CD8-positive, alpha-beta memory T cell (primary cell): ENCODE data around the gene SYVN1. TPM values are rescaled to one million over a fixed set of nuclear protein-coding genes. Genes with fewer than 3 reads are reported as not detected.
"Not testable (repeated sequence)": the region's sequence is repeated elsewhere in the genome, so short reads cannot be mapped to it uniquely, and the experiment has no call there.

Source experiments
- CTCF ChIA-PET: fragments of 350-600 bp; sonication (Branson Sonifier 250); formaldehyde crosslinking; loops from one replicate; lab custom pipeline; 2021; ENCODE audit warnings: antibody characterized with exemption; lab: Charles Lee
- POLR2A ChIA-PET: fragments of 350-600 bp; sonication (Branson Sonifier 250); formaldehyde crosslinking; loops from one replicate; lab custom pipeline; 2021; ENCODE audit warnings: antibody characterized with exemption; lab: Charles Lee
- DNase-seq, 5 donors: peaks; one replicate each; pipeline versions ENCODE4 v3.0.0 to v3.0.0-alpha.2; 2020 to 2022; ENCODE audit warnings: mixed read lengths in 1 of 5
- H3K27ac ChIP-seq: one replicate; pipeline ENCODE4 v1.7.0; 2013; ENCODE audit warnings: low read depth, mild to moderate bottlenecking, low read length, moderate library complexity
- H3K27me3 ChIP-seq: 2 replicates; pipeline ENCODE4 v1.7.0; 2013; ENCODE audit warnings: low read length, mild to moderate bottlenecking; ENCODE audit not compliant: insufficient read depth, poor library complexity, severe bottlenecking
- H3K36me3 ChIP-seq: 2 replicates; pipeline ENCODE4 v1.7.0; 2013; ENCODE audit warnings: mild to moderate bottlenecking, low read length, moderate library complexity; ENCODE audit not compliant: insufficient read depth
- H3K4me1 ChIP-seq: 2 replicates; pipeline ENCODE4 v1.7.0; 2013; ENCODE audit warnings: mild to moderate bottlenecking, low read length, moderate library complexity; ENCODE audit not compliant: insufficient read depth
- H3K4me3 ChIP-seq: 2 replicates; pipeline ENCODE4 v1.7.0; 2013; ENCODE audit warnings: mild to moderate bottlenecking, low read length
- H3K9me3 ChIP-seq: 2 replicates; pipeline ENCODE4 v1.7.0; 2013; ENCODE audit warnings: mild to moderate bottlenecking, low read length
- H3K27ac Mint-ChIP-seq, 8 donors: one replicate each; pipeline ENCODE4 v1.8.0; 2020 to 2021; ENCODE audit warnings: mixed read lengths in 8 of 8, mild to moderate bottlenecking in 6 of 8, inconsistent platforms in 3 of 8, moderate library complexity in 3 of 8
- H3K27me3 Mint-ChIP-seq, 2 donors: one replicate each; pipeline ENCODE4 v1.8.0; 2020 to 2021; ENCODE audit warnings: mixed read lengths in 2 of 2, mild to moderate bottlenecking in 1 of 2, moderate library complexity in 1 of 2
- H3K36me3 Mint-ChIP-seq, 3 donors: one replicate each; pipeline ENCODE4 v1.8.0; 2020 to 2021; ENCODE audit warnings: mixed read lengths in 3 of 3, inconsistent platforms in 1 of 3, mild to moderate bottlenecking in 1 of 3
- H3K4me1 Mint-ChIP-seq, 3 donors: one replicate each; pipeline ENCODE4 v1.8.0; 2020 to 2021; ENCODE audit warnings: mixed read lengths in 3 of 3, inconsistent platforms in 1 of 3, mild to moderate bottlenecking in 1 of 3
- H3K4me3 Mint-ChIP-seq, 7 donors: one replicate each; pipeline ENCODE4 v1.8.0; 2020 to 2021; ENCODE audit warnings: mixed read lengths in 7 of 7, mild to moderate bottlenecking in 6 of 7, moderate library complexity in 4 of 7, inconsistent platforms in 2 of 7
- H3K9me3 Mint-ChIP-seq, 5 donors: one replicate each; pipeline ENCODE4 v1.8.0; 2020 to 2022; ENCODE audit warnings: mixed read lengths in 5 of 5, mild to moderate bottlenecking in 3 of 5, moderate library complexity in 2 of 5, inconsistent platforms in 1 of 5
- polyA plus RNA-seq: library from polyadenylated mRNA; unstranded; fragments of 300-500 nt; fragmentation: Illumina TruSeq; gene quantifications from one replicate; pipeline ENCODE4 v1.2.3, GENCODE V29; 2021
- total RNA-seq, 2 experiments: library from RNA; stranded (reverse); gene quantifications; one replicate each; pipeline ENCODE4 v1.2.3, GENCODE V29; 2021

SYVN1 gene
- total and polyA plus RNA-seq, 3 experiments from 2014 or later = 19.6 to 39.7 (median 35.1) TPM

DNA sequence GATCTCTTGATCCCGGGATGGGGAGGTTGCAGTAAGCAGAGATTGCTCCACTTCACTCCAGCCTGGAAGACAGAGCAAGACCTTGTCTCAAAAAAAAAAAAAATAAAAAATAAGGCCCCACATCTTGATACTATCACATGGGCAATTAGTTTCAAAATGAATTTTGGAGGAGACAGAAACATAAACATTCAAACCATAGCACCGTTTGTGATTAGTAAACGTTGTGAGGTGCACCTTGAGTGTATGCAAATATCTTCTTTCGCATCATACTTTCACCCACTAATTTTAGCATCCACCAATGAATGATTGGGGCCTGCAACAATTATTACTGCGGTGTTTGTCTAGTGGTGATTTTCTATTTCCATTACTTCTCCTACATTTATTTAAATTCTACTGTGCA is 24.7 kb upstream of the SYVN1 start:
- Histone ChIP-seq H3K4me1 (no peaks in the 10 kb centered on the region), H3K4me3 (no peak overlapping the region), H3K27ac (no peak overlapping the region), H3K27me3 (no peaks in the 10 kb centered on the region), H3K9me3 (no peaks in the 10 kb centered on the region), H3K36me3 (no peaks in the 10 kb centered on the region)
- DNase-seq = no peak
- POLR2A ChIA-PET = no interaction called here
- Mint-ChIP-seq H3K27ac (no peak overlapping the region), H3K36me3 (no peaks in the 10 kb centered on the region), H3K4me1 (no peaks in the 10 kb centered on the region), H3K9me3 (no peaks in the 10 kb centered on the region), H3K27me3 (peaks cover 9 to 15% of the 10 kb centered on the region in 2 donors), H3K4me3 (no peak overlapping the region)
- CTCF ChIA-PET = no interaction called here

DNA sequence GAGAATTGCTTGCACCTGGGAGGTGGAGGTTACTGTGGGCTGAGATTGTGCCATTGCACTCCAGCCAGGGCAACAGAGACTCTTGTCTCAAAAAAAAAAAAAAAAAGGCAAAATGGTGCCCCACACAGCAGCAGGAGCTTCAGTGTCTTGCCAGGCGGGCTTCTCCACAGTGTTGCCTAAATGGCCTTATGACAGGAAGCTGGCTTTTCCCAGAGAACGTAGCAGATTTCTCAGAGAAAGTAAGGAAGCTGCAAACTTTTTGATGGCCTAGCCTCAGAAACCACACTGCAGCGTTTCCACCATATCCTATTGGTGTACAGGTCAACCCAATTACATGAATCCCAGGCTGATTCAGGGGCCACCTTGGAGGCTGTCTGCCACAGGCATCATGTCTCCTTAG is 23.0 kb upstream of the SYVN1 start:
- Histone ChIP-seq H3K4me3 (no peak overlapping the region), H3K9me3 (no peaks in the 10 kb centered on the region), H3K27me3 (no peaks in the 10 kb centered on the region), H3K27ac (no peak overlapping the region), H3K4me1 (no peaks in the 10 kb centered on the region), H3K36me3 (no peaks in the 10 kb centered on the region)
- DNase-seq = no peak
- H3K4me3 Mint-ChIP-seq = no peak overlapping the region
- H3K27ac Mint-ChIP-seq = no peak overlapping the region
- ChIA-PET POLR2A (interaction anchor here (0.6 kb wide), 1 partner anchor 262 kb away, joined by 3 read pairs; no protein-coding TSS in a partner anchor), CTCF (no interaction called here)
- no peaks in the 10 kb centered on the region for H3K4me1 Mint-ChIP-seq
- peaks cover 9 to 15% of the 10 kb centered on the region in 2 donors for H3K27me3 Mint-ChIP-seq
- no peaks in the 10 kb centered on the region for H3K9me3 Mint-ChIP-seq
- H3K36me3 Mint-ChIP-seq = no peaks in the 10 kb centered on the region

DNA sequence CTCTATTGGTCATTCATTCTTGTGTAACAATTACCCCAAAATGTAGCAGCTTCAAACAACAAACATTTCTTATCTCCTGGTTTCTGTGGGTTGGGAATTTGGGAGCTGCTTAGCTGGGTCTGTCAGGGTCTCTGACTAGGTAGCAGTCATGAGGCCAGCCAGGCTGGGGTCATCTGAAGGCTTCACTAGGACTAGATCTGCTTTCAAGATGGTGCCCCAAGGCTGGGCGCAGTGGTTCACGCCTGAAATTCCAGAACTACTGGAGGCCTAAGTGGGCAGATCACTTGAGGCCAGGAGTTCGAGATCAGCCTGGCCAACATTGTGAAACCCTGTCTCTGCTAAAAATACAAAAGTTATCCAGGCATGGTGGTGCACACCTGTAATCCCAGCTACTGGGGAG is 22.6 kb upstream of the SYVN1 start:
- Mint-ChIP-seq H3K27me3 (peaks cover 9 to 15% of the 10 kb centered on the region in 2 donors), H3K36me3 (no peaks in the 10 kb centered on the region), H3K27ac (peak overlapping the region in 1 of 8 donors; percentile 11), H3K9me3 (no peaks in the 10 kb centered on the region), H3K4me3 (no peak overlapping the region), H3K4me1 (no peaks in the 10 kb centered on the region)
- H3K27me3 ChIP-seq = no peaks in the 10 kb centered on the region
- no peak overlapping the region for H3K4me3 ChIP-seq
- POLR2A ChIA-PET = no interaction called here
- H3K9me3 ChIP-seq = no peaks in the 10 kb centered on the region
- DNase-seq = no peak
- no peaks in the 10 kb centered on the region for H3K4me1 ChIP-seq
- H3K36me3 ChIP-seq = no peaks in the 10 kb centered on the region
- CTCF ChIA-PET = no interaction called here
- H3K27ac ChIP-seq = no peak overlapping the region

DNA sequence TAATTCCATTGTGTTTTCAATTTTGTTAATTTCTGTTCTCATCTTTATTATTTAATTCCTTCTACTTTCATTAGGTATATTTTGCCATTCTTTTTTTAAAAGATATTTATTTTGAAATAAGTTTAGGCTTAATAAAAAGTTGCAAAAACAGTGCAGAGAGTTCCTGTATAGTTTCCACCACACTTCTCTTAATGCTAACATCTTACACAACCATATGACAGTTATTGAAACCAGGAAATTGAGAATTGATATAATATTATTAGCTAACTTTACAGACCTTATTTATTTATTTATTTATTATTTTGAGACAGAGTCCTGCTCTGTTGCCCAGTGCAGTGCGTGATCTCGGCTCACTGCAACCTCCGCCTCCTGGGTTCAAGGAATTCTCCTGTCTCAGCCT is 21.9 kb upstream of the SYVN1 start:
- POLR2A ChIA-PET = no interaction called here
- Mint-ChIP-seq H3K27ac (no peak overlapping the region), H3K9me3 (no peaks in the 10 kb centered on the region), H3K36me3 (no peaks in the 10 kb centered on the region), H3K27me3 (peaks cover 9 to 15% of the 10 kb centered on the region in 2 donors), H3K4me1 (no peaks in the 10 kb centered on the region), H3K4me3 (no peak overlapping the region)
- no peak overlapping the region for H3K27ac ChIP-seq
- H3K36me3 ChIP-seq = no peaks in the 10 kb centered on the region
- H3K27me3 ChIP-seq = no peaks in the 10 kb centered on the region
- no peak for DNase-seq
- no peaks in the 10 kb centered on the region for H3K4me1 ChIP-seq
- no peak overlapping the region for H3K4me3 ChIP-seq
- no peaks in the 10 kb centered on the region for H3K9me3 ChIP-seq
- CTCF ChIA-PET = no interaction called here

DNA sequence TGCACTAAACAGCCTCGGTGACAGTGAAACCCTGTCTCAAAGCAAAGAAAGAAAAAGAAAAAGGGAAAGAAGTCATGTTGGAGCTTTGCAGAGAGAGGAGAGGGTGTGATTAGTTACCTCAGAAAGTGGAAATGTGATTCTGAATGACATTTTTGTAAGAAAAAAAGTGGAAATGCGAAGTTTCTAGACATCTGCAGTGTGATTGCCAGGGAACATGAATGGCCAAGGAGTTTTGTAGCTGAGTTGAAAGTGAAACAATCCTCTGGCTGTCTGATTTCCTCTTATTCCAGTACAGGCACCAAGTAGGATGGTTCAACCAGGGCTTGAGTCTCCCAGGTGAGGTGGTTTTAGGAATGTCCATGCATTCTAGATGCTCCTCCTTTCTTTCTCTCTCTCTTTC is 17.8 kb upstream of the SYVN1 start:
- no peaks in the 10 kb centered on the region for H3K36me3 Mint-ChIP-seq
- ChIA-PET POLR2A (interaction anchor here (0.5 kb wide), 1 partner anchor 89 kb away, joined by 4 read pairs; no protein-coding TSS in a partner anchor), CTCF (no interaction called here)
- DNase-seq = no peak
- peaks cover 0 to 3% (median 0%) of the 10 kb centered on the region in 5 donors for H3K9me3 Mint-ChIP-seq
- H3K4me3 ChIP-seq = no peak overlapping the region
- H3K4me3 Mint-ChIP-seq = peak overlapping the region in 1 of 7 donors; percentile 15
- no peaks in the 10 kb centered on the region for H3K4me1 Mint-ChIP-seq
- no peaks in the 10 kb centered on the region for H3K9me3 ChIP-seq
- no peaks in the 10 kb centered on the region for H3K4me1 ChIP-seq
- H3K27me3 ChIP-seq = no peaks in the 10 kb centered on the region
- H3K36me3 ChIP-seq = no peaks in the 10 kb centered on the region
- H3K27ac Mint-ChIP-seq = no peak overlapping the region
- H3K27ac ChIP-seq = no peak overlapping the region
- peaks cover 0 to 4% of the 10 kb centered on the region in 2 donors for H3K27me3 Mint-ChIP-seq

DNA sequence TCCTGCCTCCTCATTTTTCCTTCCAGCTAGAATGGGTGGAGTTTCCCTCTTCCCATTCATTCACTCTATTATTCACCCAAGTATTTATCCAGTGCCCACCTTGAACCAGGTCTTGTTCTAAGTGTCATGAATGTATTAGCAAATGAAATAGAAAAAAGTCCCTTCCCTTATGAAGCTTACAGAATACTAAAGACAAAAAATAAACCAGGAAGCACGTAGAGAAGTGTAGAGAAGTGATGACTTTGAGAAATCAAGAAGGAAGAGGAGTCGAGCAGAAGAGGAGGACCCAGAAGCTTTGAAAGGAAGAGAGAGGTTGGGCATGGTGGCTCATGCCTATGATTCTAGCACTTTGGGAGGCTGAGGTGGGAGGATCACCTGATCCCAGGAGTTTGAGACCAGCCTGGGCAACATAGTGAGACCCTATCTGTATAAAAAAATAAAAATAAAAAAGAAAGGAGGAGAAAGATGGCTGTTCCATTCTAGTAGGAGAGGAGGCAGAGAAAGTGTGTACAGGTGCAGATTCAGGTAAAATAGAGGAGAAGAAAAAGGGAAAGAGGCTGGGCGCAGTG is 17.1 kb upstream of the SYVN1 start:
- Histone ChIP-seq H3K36me3 (no peaks in the 10 kb centered on the region), H3K9me3 (no peaks in the 10 kb centered on the region), H3K27me3 (no peaks in the 10 kb centered on the region), H3K4me3 (no peak overlapping the region), H3K4me1 (no peaks in the 10 kb centered on the region), H3K27ac (no peak overlapping the region)
- Mint-ChIP-seq H3K9me3 (peaks cover 0 to 3% (median 0%) of the 10 kb centered on the region in 5 donors), H3K36me3 (no peaks in the 10 kb centered on the region), H3K27me3 (peaks cover 0 to 4% of the 10 kb centered on the region in 2 donors), H3K27ac (peak overlapping the region in 1 of 8 donors; percentile 3), H3K4me1 (no peaks in the 10 kb centered on the region), H3K4me3 (no peak overlapping the region)
- ChIA-PET POLR2A (interaction anchor here (0.5 kb wide), 1 partner anchor 89 kb away, joined by 4 read pairs; no protein-coding TSS in a partner anchor), CTCF (no interaction called here)
- DNase-seq = no peak

DNA sequence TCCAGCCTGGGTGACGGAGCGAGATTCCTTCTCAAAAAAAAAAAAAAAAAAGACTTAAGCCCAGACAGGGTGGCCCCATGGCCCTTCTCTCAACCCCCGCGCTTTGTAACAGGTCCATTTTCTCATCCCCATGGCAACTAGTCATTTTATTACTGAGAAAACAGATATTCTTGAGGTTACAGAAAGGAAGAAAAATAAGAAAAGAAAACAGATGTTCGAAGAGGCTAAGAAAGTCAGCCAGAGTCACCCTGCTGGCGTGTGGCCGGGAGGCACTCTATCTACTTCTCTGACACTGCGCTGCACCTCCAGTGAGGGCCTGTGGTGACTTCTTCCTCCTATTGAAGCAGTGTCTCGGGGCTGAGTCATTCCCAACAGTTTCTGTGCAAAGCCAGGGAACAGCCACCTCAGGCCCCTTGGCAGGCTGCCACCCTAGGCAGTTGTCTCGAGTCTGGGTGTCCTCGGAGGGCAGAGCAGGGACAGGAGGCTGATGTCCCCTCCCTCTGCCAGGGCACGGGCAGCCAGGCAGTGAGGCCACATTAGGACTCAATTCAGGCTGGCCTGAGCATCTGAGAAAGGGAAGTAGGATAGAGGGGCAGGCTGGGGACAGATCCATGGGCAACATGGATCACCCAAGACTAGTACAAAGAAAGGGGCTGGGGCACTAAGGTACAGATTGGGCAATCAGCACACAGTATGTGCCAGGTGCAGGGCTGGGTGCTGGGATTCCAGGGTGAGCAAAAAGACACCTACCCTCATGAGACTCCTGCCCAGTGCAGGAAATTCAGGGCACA is 16.4 kb upstream of the SYVN1 start:
- Histone ChIP-seq H3K27me3 (no peaks in the 10 kb centered on the region), H3K4me3 (no peak overlapping the region), H3K4me1 (no peaks in the 10 kb centered on the region), H3K9me3 (no peaks in the 10 kb centered on the region), H3K27ac (peak overlapping the region; percentile 25), H3K36me3 (no peaks in the 10 kb centered on the region)
- H3K4me3 Mint-ChIP-seq = no peak overlapping the region
- H3K27me3 Mint-ChIP-seq = peaks cover 1 to 4% of the 10 kb centered on the region in 2 donors
- CTCF ChIA-PET = no interaction called here
- H3K36me3 Mint-ChIP-seq = no peaks in the 10 kb centered on the region
- peaks cover 0 to 3% (median 0%) of the 10 kb centered on the region in 5 donors for H3K9me3 Mint-ChIP-seq
- H3K4me1 Mint-ChIP-seq = no peaks in the 10 kb centered on the region
- no peak for DNase-seq
- H3K27ac Mint-ChIP-seq = peak overlapping the region in 2 of 8 donors; percentile 29 to 55
- POLR2A ChIA-PET = no interaction called here

DNA sequence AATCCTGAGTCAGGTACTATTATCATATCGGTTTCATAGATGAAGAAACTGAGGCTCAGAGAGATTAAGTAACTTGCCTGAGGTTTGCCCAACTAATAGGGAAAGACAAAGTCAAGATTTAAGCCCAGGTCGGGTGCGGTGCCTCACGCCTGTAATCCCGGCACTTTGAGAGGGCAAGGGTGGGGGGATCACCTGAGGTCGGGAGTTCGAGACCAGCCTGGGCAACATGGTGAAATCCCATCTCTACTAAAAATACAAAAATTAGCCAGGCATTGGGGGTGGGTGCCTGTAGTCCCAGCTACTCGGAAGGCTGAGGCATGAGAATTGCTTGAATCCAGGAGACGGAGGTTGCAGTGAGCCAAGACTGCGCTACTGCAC is 15.8 kb upstream of the SYVN1 start:
- H3K27ac ChIP-seq = peak overlapping the region; percentile 25
- H3K4me1 ChIP-seq, H3K27me3 Mint-ChIP-seq, H3K36me3 Mint-ChIP-seq, DNase-seq, H3K9me3 ChIP-seq, H3K4me3 Mint-ChIP-seq, H3K27ac Mint-ChIP-seq, H3K9me3 Mint-ChIP-seq, CTCF ChIA-PET, H3K27me3 ChIP-seq, H3K4me3 ChIP-seq, POLR2A ChIA-PET, H3K4me1 Mint-ChIP-seq, H3K36me3 ChIP-seq: not testable (repeated sequence)
